ENCODE results near the gene MUC13. TPM values are rescaled to one million over a fixed set of nuclear protein-coding genes. Genes with fewer than 3 reads are reported as not detected.

MUC13 gene
- total and polyA plus RNA-seq, 2 experiments from 2014 or later: 84.4 to 297 TPM

DNA sequence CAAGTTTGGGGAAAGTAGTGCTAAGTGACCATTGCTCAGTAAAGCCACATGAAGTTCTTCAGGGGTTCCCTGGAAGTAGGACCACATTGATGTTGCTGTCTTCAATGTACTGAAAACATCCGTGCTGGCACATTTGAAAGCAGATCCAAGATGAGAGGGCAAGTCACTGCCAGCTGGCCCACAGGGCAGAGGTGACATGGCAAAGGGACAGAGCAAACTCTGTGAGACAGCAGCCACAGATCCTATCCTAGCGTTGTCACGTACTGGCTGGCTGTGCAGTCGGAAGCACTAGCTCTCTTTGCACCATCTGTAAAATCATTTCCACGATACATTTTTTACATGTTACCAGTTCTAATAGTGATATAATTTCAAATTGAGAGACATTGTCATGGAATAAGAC lies 13.8 kb downstream of the MUC13 start:
- H3K4me2 ChIP-seq: no peak overlapping the region
- H3K9me3 ChIP-seq (ENCODE audit: low read depth): no peaks in the 10 kb centered on the region
- H3K36me3 ChIP-seq (replicated peaks; ENCODE audit: insufficient read depth, low read depth): no peaks in the 10 kb centered on the region
- no peaks in the 10 kb centered on the region for H3K27me3 ChIP-seq
- H3K4me1 ChIP-seq (ENCODE audit: insufficient read depth): no peaks in the 10 kb centered on the region
- H3K79me2 ChIP-seq: no peaks in the 10 kb centered on the region
- no peaks in the 10 kb centered on the region for H4K20me1 ChIP-seq (ENCODE audit: insufficient read depth, poor library complexity, severe bottlenecking)
- no peak for DNase-seq (ENCODE audit: low spot score)
- TF ChIP-seq EZH2phosphoT487 (IDR thresholded peaks at IDR 0.05; ENCODE audit: low read depth, severe bottlenecking, unreplicated experiment): no peak
- no peak overlapping the region for H2AFZ ChIP-seq
- H3K9me2 ChIP-seq (replicated peaks; ENCODE audit: insufficient read depth): no peaks in the 10 kb centered on the region
- H3K4me3 ChIP-seq: no peak overlapping the region
- WGBS (ENCODE audit: low lambda C conversion rate, missing lambda C conversion rate): 93% methylated on average over 5 of the region's 5 CpGs
- no peak overlapping the region for H3K27ac ChIP-seq

GRCh38 chr3:124919756-124920155 lies 14.8 kb downstream of the MUC13 start:
- H2AFZ ChIP-seq: no peak overlapping the region
- no peak overlapping the region for H3K4me2 ChIP-seq
- TF ChIP-seq, protein P1, sequence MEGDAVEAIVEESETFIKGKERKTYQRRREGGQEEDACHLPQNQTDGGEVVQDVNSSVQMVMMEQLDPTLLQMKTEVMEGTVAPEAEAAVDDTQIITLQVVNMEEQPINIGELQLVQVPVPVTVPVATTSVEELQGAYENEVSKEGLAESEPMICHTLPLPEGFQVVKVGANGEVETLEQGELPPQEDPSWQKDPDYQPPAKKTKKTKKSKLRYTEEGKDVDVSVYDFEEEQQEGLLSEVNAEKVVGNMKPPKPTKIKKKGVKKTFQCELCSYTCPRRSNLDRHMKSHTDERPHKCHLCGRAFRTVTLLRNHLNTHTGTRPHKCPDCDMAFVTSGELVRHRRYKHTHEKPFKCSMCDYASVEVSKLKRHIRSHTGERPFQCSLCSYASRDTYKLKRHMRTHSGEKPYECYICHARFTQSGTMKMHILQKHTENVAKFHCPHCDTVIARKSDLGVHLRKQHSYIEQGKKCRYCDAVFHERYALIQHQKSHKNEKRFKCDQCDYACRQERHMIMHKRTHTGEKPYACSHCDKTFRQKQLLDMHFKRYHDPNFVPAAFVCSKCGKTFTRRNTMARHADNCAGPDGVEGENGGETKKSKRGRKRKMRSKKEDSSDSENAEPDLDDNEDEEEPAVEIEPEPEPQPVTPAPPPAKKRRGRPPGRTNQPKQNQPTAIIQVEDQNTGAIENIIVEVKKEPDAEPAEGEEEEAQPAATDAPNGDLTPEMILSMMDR (IDR thresholded peaks at IDR 0.05; ENCODE audit: poor library complexity): no peak
- TF ChIP-seq EZH2 (IDR thresholded peaks at IDR 0.05; ENCODE audit: borderline replicate concordance) (no peak), EZH2phosphoT487 (IDR thresholded peaks at IDR 0.05; ENCODE audit: low read depth, severe bottlenecking, unreplicated experiment) (no peak)
- no peaks in the 10 kb centered on the region for H3K9me2 ChIP-seq (replicated peaks; ENCODE audit: insufficient read depth)
- no peaks in the 10 kb centered on the region for H3K9me3 ChIP-seq (ENCODE audit: low read depth)
- no peak for DNase-seq (ENCODE audit: low spot score)
- no peaks in the 10 kb centered on the region for H3K36me3 ChIP-seq (replicated peaks; ENCODE audit: insufficient read depth, low read depth)
- no peak overlapping the region for H3K27ac ChIP-seq
- H3K4me1 ChIP-seq (ENCODE audit: insufficient read depth): no peaks in the 10 kb centered on the region
- no peaks in the 10 kb centered on the region for H4K20me1 ChIP-seq (ENCODE audit: insufficient read depth, poor library complexity, severe bottlenecking)
- no peak overlapping the region for H3K4me3 ChIP-seq
- no peaks in the 10 kb centered on the region for H3K27me3 ChIP-seq
- 23% methylated on average over 2 of the region's 2 CpGs for WGBS (ENCODE audit: low lambda C conversion rate, missing lambda C conversion rate)
- no peaks in the 10 kb centered on the region for H3K79me2 ChIP-seq

DNA sequence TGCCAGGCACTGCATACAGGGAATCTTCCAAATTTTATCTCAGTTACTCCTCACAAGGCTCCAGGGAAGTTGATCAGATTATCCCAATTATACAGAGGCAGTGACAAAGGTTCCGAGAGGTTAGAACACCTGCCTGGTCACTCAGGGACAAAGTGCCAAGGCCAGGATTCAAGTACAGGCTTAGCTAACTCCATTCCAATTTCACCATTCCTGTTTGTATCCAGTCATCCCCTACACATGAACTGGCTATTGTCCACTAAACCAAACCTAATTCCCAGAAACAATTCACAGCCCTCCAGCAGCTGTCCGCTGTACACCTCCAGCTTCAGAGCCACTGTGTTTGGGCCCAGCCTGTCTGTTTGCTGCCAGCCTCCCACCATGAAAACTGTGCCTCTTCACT lies 16.0 kb downstream of the MUC13 start:
- no peak for DNase-seq (ENCODE audit: low spot score)
- H2AFZ ChIP-seq: no peak overlapping the region
- H3K9me2 ChIP-seq (replicated peaks; ENCODE audit: insufficient read depth): no peaks in the 10 kb centered on the region
- H3K4me3 ChIP-seq: no peak overlapping the region
- 93% methylated on average over 2 of the region's 2 CpGs for WGBS (ENCODE audit: low lambda C conversion rate, missing lambda C conversion rate)
- no peak overlapping the region for H3K4me2 ChIP-seq
- H4K20me1 ChIP-seq (ENCODE audit: insufficient read depth, poor library complexity, severe bottlenecking): no peaks in the 10 kb centered on the region
- H3K36me3 ChIP-seq (replicated peaks; ENCODE audit: insufficient read depth, low read depth): no peaks in the 10 kb centered on the region
- H3K4me1 ChIP-seq (ENCODE audit: insufficient read depth): no peaks in the 10 kb centered on the region
- no peaks in the 10 kb centered on the region for H3K9me3 ChIP-seq (ENCODE audit: low read depth)
- TF ChIP-seq, protein P1 (IDR thresholded peaks at IDR 0.05; ENCODE audit: poor library complexity): no peak
- no peak for TF ChIP-seq EZH2 (IDR thresholded peaks at IDR 0.05; ENCODE audit: borderline replicate concordance)
- TF ChIP-seq EZH2phosphoT487 (IDR thresholded peaks at IDR 0.05; ENCODE audit: low read depth, severe bottlenecking, unreplicated experiment): no peak
- H3K27me3 ChIP-seq: no peaks in the 10 kb centered on the region
- no peaks in the 10 kb centered on the region for H3K79me2 ChIP-seq
- no peak overlapping the region for H3K27ac ChIP-seq

DNA sequence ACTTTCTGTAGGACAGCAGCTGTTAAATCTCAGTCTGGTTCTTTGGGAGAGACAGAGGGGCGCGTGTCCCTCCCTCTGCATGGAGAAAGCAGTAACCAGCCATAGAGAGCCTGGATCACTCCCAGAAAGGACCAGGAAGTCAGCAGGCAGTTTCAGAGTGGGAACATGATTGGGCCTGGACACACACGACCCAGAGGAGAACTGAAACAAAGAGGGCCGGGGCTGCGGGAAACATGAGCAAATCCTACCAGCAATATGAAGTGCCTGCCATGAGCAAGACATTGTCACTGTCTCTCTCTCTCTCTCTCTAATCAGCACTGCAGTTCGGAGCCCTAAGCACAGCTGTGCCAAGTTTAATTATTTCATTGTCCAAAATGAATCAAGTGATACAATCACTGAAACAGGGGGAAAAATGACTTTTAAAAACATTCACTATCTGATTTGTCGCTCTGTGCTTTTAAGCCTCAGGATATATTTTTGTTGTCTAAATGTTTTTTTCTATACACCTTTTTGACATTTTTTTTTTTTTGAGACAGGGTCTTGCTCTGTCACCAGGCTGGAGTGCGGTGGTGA lies 17.6 kb downstream of the MUC13 start:
- H3K9me3 ChIP-seq (ENCODE audit: low read depth): no peaks in the 10 kb centered on the region
- H2AFZ ChIP-seq: no peak overlapping the region

More for the DNA sequence above, 17.6 kb downstream of the MUC13 start:
- WGBS (ENCODE audit: low lambda C conversion rate, missing lambda C conversion rate): 65% methylated on average over 8 of the region's 8 CpGs
- Histone ChIP-seq H3K36me3 (replicated peaks; ENCODE audit: insufficient read depth, low read depth) (no peaks in the 10 kb centered on the region), H3K27ac (no peak overlapping the region), H3K4me2 (no peak overlapping the region), H3K4me1 (ENCODE audit: insufficient read depth) (no peaks in the 10 kb centered on the region), H3K79me2 (no peaks in the 10 kb centered on the region), H3K27me3 (no peaks in the 10 kb centered on the region), H3K9me2 (replicated peaks; ENCODE audit: insufficient read depth) (no peaks in the 10 kb centered on the region), H4K20me1 (ENCODE audit: insufficient read depth, poor library complexity, severe bottlenecking) (no peaks in the 10 kb centered on the region), H3K4me3 (no peak overlapping the region)
- TF ChIP-seq EZH2 (IDR thresholded peaks at IDR 0.05; ENCODE audit: borderline replicate concordance) (no peak), EZH2phosphoT487 (IDR thresholded peaks at IDR 0.05; ENCODE audit: low read depth, severe bottlenecking, unreplicated experiment) (no peak)
- TF ChIP-seq, protein P1 (IDR thresholded peaks at IDR 0.05; ENCODE audit: poor library complexity): no peak
- DNase-seq (ENCODE audit: low spot score): no peak

Data from hepatocyte (in vitro differentiated cells).